Loucy (cell line): Measurements from ENCODE around the gene SPCS1.

Experiments used
- CTCF ChIP-seq: fragments of 200-600 bp; sonication (generic); conservative IDR thresholded peaks from 2 replicates; pipeline ENCODE4 v1.5.1; 2014; ENCODE audit warnings: mild to moderate bottlenecking, antibody characterized with exemption, low read length
- EZH2phosphoT487 ChIP-seq: fragments of 200-600 bp; IDR thresholded peaks from 2 replicates; pipeline ENCODE4 v1.6.1; 2018; ENCODE audit warnings: antibody characterized with exemption, mild to moderate bottlenecking, moderate library complexity, borderline replicate concordance

GRCh38 chr3:52697632-52697965, 8.3 kb upstream of the SPCS1 start:
- TF ChIP-seq CTCF (no peak), EZH2phosphoT487 (no peak)
